Hepatocyte (in vitro differentiated cells): ENCODE results near the gene CHMP4B. TPM values are rescaled to one million over a fixed set of nuclear protein-coding genes. Genes with fewer than 3 reads are reported as not detected.

Experiments used
- polyA plus RNA-seq: library from polyadenylated mRNA; unstranded; fragments of >200 nt; fragmentation: Nextera tagmentation; extraction: Ambion mirVana; gene quantifications from 2 replicates; pipeline ENCODE4 v1.2.1, GENCODE V29; 2016
- total RNA-seq: library from RNA; depleted of rRNA; stranded (reverse); fragments of >200 nt; gene quantifications from 2 replicates; pipeline ENCODE4 v1.2.3, GENCODE V29; 2014

Gene CHMP4B
- total and polyA plus RNA-seq, 2 experiments from 2014 or later: 8.1 to 95.1 TPM

Other genes starting within 250 kb of the CHMP4B start
- 0.30 TPM in 1 of 2 replicates, not detected in the other for gene C20orf144, start 149.0 kb upstream of the CHMP4B start, total RNA-seq
- 0.41 and 0.46 TPM in 2 replicates for gene C20orf144, start 149.0 kb upstream of the CHMP4B start, polyA plus RNA-seq
- 0.17 and 0.24 TPM in 2 replicates for gene ACTL10, start 144.4 kb upstream of the CHMP4B start, total RNA-seq
- 1.6 and 2.6 TPM in 2 replicates for gene ACTL10, start 144.4 kb upstream of the CHMP4B start, polyA plus RNA-seq
- 46.2 and 50.6 TPM in 2 replicates for gene NECAB3, start 136.9 kb upstream of the CHMP4B start, total RNA-seq
- 55.4 and 64.9 TPM in 2 replicates for gene NECAB3, start 136.9 kb upstream of the CHMP4B start, polyA plus RNA-seq
- gene E2F1, start 125.0 kb upstream of the CHMP4B start, total RNA-seq: 9.1 and 11.0 TPM in 2 replicates
- gene E2F1, start 125.0 kb upstream of the CHMP4B start, polyA plus RNA-seq: 11.8 and 14.3 TPM in 2 replicates
- 3.9 and 4.1 TPM in 2 replicates for gene PXMP4, start 91.0 kb upstream of the CHMP4B start, total RNA-seq
- gene PXMP4, start 91.0 kb upstream of the CHMP4B start, polyA plus RNA-seq: 4.7 and 4.8 TPM in 2 replicates
- 1.2 and 2.3 TPM in 2 replicates for gene ZNF341, start 79.4 kb upstream of the CHMP4B start, total RNA-seq
- gene ZNF341, start 79.4 kb upstream of the CHMP4B start, polyA plus RNA-seq: 3.1 and 3.6 TPM in 2 replicates
- gene RALY, start 182.6 kb downstream of the CHMP4B start, total RNA-seq: 122 and 123 TPM in 2 replicates
- gene RALY, start 182.6 kb downstream of the CHMP4B start, polyA plus RNA-seq: 209 and 240 TPM in 2 replicates